Suppressor macrophage (primary cell): ENCODE results near the gene ZNF182.
"Not testable (repeated sequence)": the region's sequence is repeated elsewhere in the genome, so short reads cannot be mapped to it uniquely, and the experiment has no call there.

ENCODE experiments used
- DNase-seq, 4 experiments: peaks; one replicate each; pipeline ENCODE4 v3.0.0-alpha.2; 2020 to 2022

ZNF182 gene

GRCh38 chrX:48001260-48001659 lies 2.5 kb downstream of the ZNF182 start:
- no peak for DNase-seq

- DNase-seq = no peak
Observed at GRCh38 chrX:47992669-47993068, 11.1 kb downstream of the ZNF182 start.

GRCh38 chrX:47992095-47992380 lies 11.8 kb downstream of the ZNF182 start:
- DNase-seq = no peak

- DNase-seq = peak in 3 of 4 experiments; percentile 2 to 38 (median 36)
Observed at GRCh38 chrX:47991263-47992094, 12.3 kb downstream of the ZNF182 start.

- no peak for DNase-seq
Observed at GRCh38 chrX:47976254-47977151, 27.3 kb downstream of the ZNF182 start.

GRCh38 chrX:47973235-47973634 lies 30.6 kb downstream of the ZNF182 start:
- no peak for DNase-seq

GRCh38 chrX:47965526-47965925 lies 38.3 kb downstream of the ZNF182 start:
- not testable (repeated sequence) for DNase-seq

- peak in 1 of 4 experiments; percentile 4 for DNase-seq
Observed at GRCh38 chrX:47961830-47962229, 42.0 kb downstream of the ZNF182 start.

GRCh38 chrX:47960406-47960805 lies 43.4 kb downstream of the ZNF182 start:
- peak; percentile 50 to 79 (median 70) for DNase-seq

- peak in 3 of 4 experiments; percentile 4 to 26 (median 7) for DNase-seq
Observed at GRCh38 chrX:47958761-47959342, 44.9 kb downstream of the ZNF182 start.

- not testable (repeated sequence) for DNase-seq
Observed at GRCh38 chrX:47958206-47958605, 45.6 kb downstream of the ZNF182 start.

GRCh38 chrX:47956016-47956415 lies 47.8 kb downstream of the ZNF182 start:
- no peak for DNase-seq

- not testable (repeated sequence) for DNase-seq
Observed at GRCh38 chrX:47955295-47955694, 48.5 kb downstream of the ZNF182 start.

- peak in 1 of 4 experiments; percentile 0 for DNase-seq
Observed at GRCh38 chrX:47941423-47941822, 62.4 kb downstream of the ZNF182 start.

- DNase-seq = peak in 1 of 4 experiments; percentile 1
Observed at GRCh38 chrX:47940448-47940847, 63.3 kb downstream of the ZNF182 start.

GRCh38 chrX:47936940-47937317 lies 66.9 kb downstream of the ZNF182 start:
- DNase-seq = no peak

GRCh38 chrX:47936224-47936939 lies 67.4 kb downstream of the ZNF182 start:
- DNase-seq = peak in 3 of 4 experiments; percentile 0 to 9 (median 4)

GRCh38 chrX:47933946-47934345 lies 69.8 kb downstream of the ZNF182 start:
- DNase-seq = no peak

GRCh38 chrX:47931970-47932369 lies 71.8 kb downstream of the ZNF182 start:
- DNase-seq = not testable (repeated sequence)

- peak in 1 of 4 experiments; percentile 1 for DNase-seq
Observed at GRCh38 chrX:47927212-47927611, 76.6 kb downstream of the ZNF182 start.
